H1 (cell line): Measurements from ENCODE around the gene BICRAL. TPM values are rescaled to one million over a fixed set of nuclear protein-coding genes. Genes with fewer than 3 reads are reported as not detected.

Source experiments
- CTCF ChIA-PET: fragments of 300-600 bp; sonication (Branson Sonifier 250); formaldehyde crosslinking; loops from one replicate; lab custom pipeline; 2021; ENCODE audit not compliant: partially characterized antibody; lab: Charles Lee
- POLR2A ChIA-PET: fragments of 300-600 bp; sonication (Branson Sonifier 250); formaldehyde crosslinking; loops from one replicate; lab custom pipeline; 2021; ENCODE audit warnings: inconsistent platforms; ENCODE audit not compliant: partially characterized antibody; lab: Charles Lee
- DNase-seq, 2 experiments: peaks; one replicate each; pipeline versions ENCODE4 v3.0.0 to v3.0.0-alpha.2; 2010 to 2022; ENCODE audit warnings: low spot score in 2 of 2, low read depth in 1 of 2, mixed read lengths in 1 of 2
- FAIRE-seq: peaks from 2 replicates; lab custom pipeline; 2011; peaks lifted over from hg19 to GRCh38; lab: Jason Lieb, UNC
- H2AFZ ChIP-seq: 2 replicates; pipeline ENCODE4 v1.8.1; 2012; ENCODE audit warnings: low read length, inconsistent platforms
- H2AK5ac ChIP-seq: 2 replicates; pipeline ENCODE4 v1.6.1; 2013; ENCODE audit warnings: low read depth, low read length
- H2BK120ac ChIP-seq: replicated peaks from 2 replicates; pipeline ENCODE3; 2013; ENCODE audit warnings: low read depth, low read length, inconsistent platforms
- H2BK12ac ChIP-seq: 2 replicates; pipeline ENCODE4 v1.6.1; 2013; ENCODE audit warnings: low read depth, low read length
- H2BK15ac ChIP-seq: 2 replicates; pipeline ENCODE4 v1.6.1; 2013; ENCODE audit warnings: low read length
- H2BK20ac ChIP-seq: 2 replicates; pipeline ENCODE4 v1.6.1; 2013; ENCODE audit warnings: low read length
- H2BK5ac ChIP-seq: 2 replicates; pipeline ENCODE4 v1.6.1; 2013; ENCODE audit warnings: low read depth, low read length
- H3K14ac ChIP-seq: 2 replicates; pipeline ENCODE4 v1.6.1; 2013; ENCODE audit warnings: inconsistent platforms; ENCODE audit not compliant: insufficient read length
- H3K18ac ChIP-seq: 2 replicates; pipeline ENCODE4 v1.6.1; 2013; ENCODE audit warnings: low read length; ENCODE audit errors: extremely low read depth
- H3K23ac ChIP-seq: 2 replicates; pipeline ENCODE4 v1.6.1; 2013; ENCODE audit warnings: inconsistent platforms; ENCODE audit not compliant: insufficient read length
- H3K23me2 ChIP-seq: 2 replicates; pipeline ENCODE4 v1.6.1; 2013; ENCODE audit warnings: low read depth, low read length
- H3K27ac ChIP-seq: 2 replicates; pipeline ENCODE4 v1.6.1; 2011; ENCODE audit warnings: low read depth, low read length, inconsistent platforms
- H3K27me3 ChIP-seq, 4 experiments: replicated peaks in 1 of 4; 1 replicate in 1 of 4; 2 replicates in 3 of 4; pipeline versions ENCODE4 v1.6.1 to v1.8.1; 2011 to 2013; ENCODE audit warnings: low read length in 3 of 4, mild to moderate bottlenecking in 3 of 4, inconsistent platforms in 2 of 4, mixed read lengths in 2 of 4, moderate library complexity in 1 of 4; ENCODE audit not compliant: control insufficient read depth in 3 of 4, insufficient read depth in 3 of 4; ENCODE audit errors: extremely low read depth in 1 of 4
- H3K36me3 ChIP-seq, 4 experiments: 2 replicates each; pipeline versions ENCODE4 v1.6.1 to v1.8.1; 2011 to 2013; ENCODE audit warnings: mild to moderate bottlenecking in 4 of 4, low read length in 3 of 4, moderate library complexity in 2 of 4, control low read depth in 1 of 4, inconsistent platforms in 1 of 4; ENCODE audit not compliant: insufficient read depth in 4 of 4, control insufficient read depth in 2 of 4
- H3K4ac ChIP-seq: replicated peaks from 2 replicates; pipeline ENCODE3; 2013; ENCODE audit warnings: low read length, low read depth, mixed read lengths, inconsistent platforms; ENCODE audit not compliant: insufficient read length
- H3K4me1 ChIP-seq, 4 experiments: replicated peaks in 1 of 4; 1 replicate in 1 of 4; 2 replicates in 3 of 4; pipeline versions ENCODE4 v1.6.1 to v1.8.1; 2011 to 2013; ENCODE audit warnings: low read length in 3 of 4, inconsistent platforms in 2 of 4, mixed read lengths in 1 of 4; ENCODE audit not compliant: insufficient read depth in 4 of 4, control insufficient read depth in 3 of 4
- H3K4me2 ChIP-seq, 2 experiments: 2 replicates each; pipeline versions ENCODE4 v1.6.1 to v1.8.1; 2011 to 2013; ENCODE audit warnings: low read depth in 2 of 2, low read length in 2 of 2, control low read depth in 1 of 2, inconsistent platforms in 1 of 2, mild to moderate bottlenecking in 1 of 2; ENCODE audit not compliant: insufficient read depth in 1 of 2
- H3K4me3 ChIP-seq, 4 experiments: fragments of 200-600, 300-600 bp in 1 of 4; sonication (generic), shearing (Covaris generic), sonication (Bioruptor Twin) in 1 of 4; 2 replicates each; pipeline versions ENCODE4 v1.5.1 to v1.8.1; 2011 to 2016; ENCODE audit warnings: low read length in 4 of 4, low read depth in 3 of 4, control low read depth in 2 of 4, inconsistent platforms in 2 of 4, mild to moderate bottlenecking in 2 of 4, mixed read lengths in 1 of 4, moderate library complexity in 1 of 4; ENCODE audit not compliant: insufficient read depth in 2 of 4; ENCODE audit errors: extremely low read depth in 1 of 4
- H3K56ac ChIP-seq: replicated peaks from 2 replicates; pipeline ENCODE3; 2013; ENCODE audit warnings: low read depth, mild to moderate bottlenecking, mixed read lengths, low read length, inconsistent platforms; ENCODE audit not compliant: insufficient read length
- H3K79me1 ChIP-seq: 2 replicates; pipeline ENCODE4 v1.6.1; 2013; ENCODE audit warnings: low read depth, low read length, control low read depth
- H3K79me2 ChIP-seq, 2 experiments: 2 replicates each; pipeline versions ENCODE4 v1.6.1 to v1.8.1; 2012 to 2013; ENCODE audit warnings: low read length in 2 of 2, mild to moderate bottlenecking in 2 of 2, inconsistent platforms in 1 of 2; ENCODE audit not compliant: insufficient read depth in 2 of 2, control insufficient read depth in 1 of 2
- H3K9ac ChIP-seq, 4 experiments: replicated peaks in 1 of 4; 1 replicate in 1 of 4; 2 replicates in 3 of 4; pipeline versions ENCODE4 v1.6.1 to v1.8.1; 2011 to 2013; ENCODE audit warnings: low read depth in 3 of 4, low read length in 3 of 4, control low read depth in 2 of 4, mild to moderate bottlenecking in 2 of 4, moderate library complexity in 2 of 4, inconsistent platforms in 1 of 4; ENCODE audit errors: extremely low read depth in 1 of 4
- H3K9me3 ChIP-seq, 2 experiments: 2 replicates each; pipeline versions ENCODE4 v1.6.1 to v1.8.1; 2012 to 2013; ENCODE audit warnings: mild to moderate bottlenecking in 2 of 2, moderate library complexity in 2 of 2, control low read depth in 1 of 2, inconsistent platforms in 1 of 2, low read depth in 1 of 2, low read length in 1 of 2, mixed read lengths in 1 of 2; ENCODE audit not compliant: insufficient read depth in 2 of 2
- H4K20me1 ChIP-seq, 2 experiments: replicated peaks in 1 of 2; 2 replicates each; pipeline versions ENCODE3 to v1.8.1; 2011 to 2013; ENCODE audit warnings: inconsistent platforms in 2 of 2, low read length in 2 of 2, mild to moderate bottlenecking in 1 of 2; ENCODE audit not compliant: insufficient read depth in 2 of 2, control insufficient read depth in 1 of 2
- H4K5ac ChIP-seq: 2 replicates; pipeline ENCODE4 v1.6.1; 2013; ENCODE audit warnings: low read length, low read depth, mixed read lengths, inconsistent platforms; ENCODE audit not compliant: insufficient read length
- H4K8ac ChIP-seq: 2 replicates; pipeline ENCODE4 v1.8.0; 2013; ENCODE audit warnings: mild to moderate bottlenecking, moderate library complexity, low read length, inconsistent platforms; ENCODE audit not compliant: insufficient read depth; ENCODE audit errors: extremely low read depth
- H4K91ac ChIP-seq: replicated peaks from 2 replicates; pipeline ENCODE3; 2013; ENCODE audit warnings: low read length, mixed read lengths, inconsistent platforms; ENCODE audit not compliant: insufficient read length
- CBX8 ChIP-seq: fragments of 300-800, 300-1000 bp; sonication (generic); IDR thresholded peaks from 2 replicates; pipeline ENCODE4 v1.7.1; 2016; ENCODE audit warnings: low read depth, low read length, borderline replicate concordance
- POLR2A ChIP-seq, 2 experiments: IDR thresholded peaks; 1 replicate in 1 of 2; 2 replicates in 1 of 2; pipeline ENCODE4 v1.6.1; 2011; ENCODE audit warnings: low read depth in 2 of 2, low read length in 2 of 2, mild to moderate bottlenecking in 2 of 2; ENCODE audit errors: control extremely low read depth in 1 of 2
- POLR2AphosphoS5 ChIP-seq: IDR thresholded peaks from 2 replicates; pipeline ENCODE4 v1.6.1; 2011; ENCODE audit warnings: low read depth, low read length
- WGBS, 2 experiments: shearing (Covaris generic) in 1 of 2; methylation state at CpG; one replicate each; pipeline versions ENCODE4 v1.1.6 to v1.1.7; 2013 to 2015; ENCODE audit warnings: low lambda C conversion rate in 2 of 2, mixed read lengths in 2 of 2, inconsistent platforms in 1 of 2, low coverage in 1 of 2, missing lambda C conversion rate in 1 of 2; ENCODE audit not compliant: insufficient replicate concordance in 2 of 2, insufficient coverage in 1 of 2, insufficient read length in 1 of 2; ENCODE audit errors: extremely low coverage in 1 of 2, missing lambda C conversion rate in 1 of 2; 5-methylcytosine and 5-hydroxymethylcytosine counted together
- polyA plus RNA-seq, 7 experiments: library from polyadenylated mRNA; depleted of rRNA in 3 of 7; stranded (reverse) in 5 of 7; unstranded in 2 of 7; fragments of >200 nt in 5 of 7; fragments of 200-250 nt in 2 of 7; gene quantifications; 1 replicate in 5 of 7; 2 replicates in 1 of 7; 4 replicates in 1 of 7; pipeline versions ENCODE4 v1.2.1 to v1.2.3, GENCODE V29; 2011 to 2013; ENCODE audit warnings: missing spikeins in 2 of 7, mixed read lengths in 2 of 7
- total RNA-seq: library from RNA; stranded (reverse); fragmentation: NEBNext Ultra II Directional; extraction: Animal tissue kit (Norgen Biotek cat#: 25700); gene quantifications from 2 replicates; pipeline ENCODE4 v1.2.1, GENCODE V29; 2021

Gene BICRAL
- total and polyA plus RNA-seq, 2 of the 8 experiments (the other 6 are each of a cell fraction or from before 2014, with no cell fraction given): 9.4 to 12.2 TPM

DNA sequence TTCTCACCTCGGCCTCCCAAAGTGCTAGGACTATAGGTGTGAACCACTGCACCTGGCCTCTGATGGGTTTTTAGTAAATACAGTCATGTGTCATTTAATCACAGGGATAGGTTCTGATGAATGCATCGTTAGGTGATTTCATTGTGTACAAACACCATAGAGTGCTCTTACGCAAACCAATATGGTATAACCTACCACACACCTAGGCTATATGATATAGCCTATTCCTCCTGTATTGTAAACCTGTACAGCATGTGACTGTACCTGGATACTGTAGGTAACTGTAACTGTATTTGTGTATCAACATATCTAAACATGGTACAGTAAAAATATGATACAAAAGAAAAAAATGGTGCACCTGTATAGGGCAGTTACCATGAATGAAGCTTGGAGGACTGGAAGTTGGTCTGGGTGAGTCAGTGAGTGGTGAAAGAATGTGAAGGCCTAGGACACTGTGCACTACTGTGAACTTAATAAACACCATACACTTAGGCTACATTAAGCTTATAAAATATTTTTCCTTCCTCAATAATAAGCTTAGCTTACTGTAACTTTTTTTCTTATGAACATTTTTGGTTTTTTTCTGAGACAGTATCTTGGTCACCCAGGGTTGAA, 10.0 kb downstream of the BICRAL start:
- no peak overlapping the region for H2BK120ac ChIP-seq
- no peak overlapping the region for H3K14ac ChIP-seq
- H2BK15ac ChIP-seq: no peak overlapping the region
- no peak overlapping the region for H3K9ac ChIP-seq
- no peaks in the 10 kb centered on the region for H3K23me2 ChIP-seq
- H2AK5ac ChIP-seq: no peak overlapping the region
- H2BK20ac ChIP-seq: no peak overlapping the region
- peaks cover 0 to 5% of the 10 kb centered on the region in 2 experiments for H4K20me1 ChIP-seq
- H3K4me1 ChIP-seq: peaks cover 0 to 15% (median 8%) of the 10 kb centered on the region in 4 experiments; a peak in 4 of 7 replicates
- CTCF ChIA-PET: no interaction called here
- no peak overlapping the region for H4K5ac ChIP-seq
- no peak overlapping the region for H4K8ac ChIP-seq
- TF ChIP-seq POLR2A (IDR thresholded peaks at IDR 0.05; ENCODE audit: control extremely low read depth in 1 of 2, low read depth in 2 of 2, low read length in 2 of 2) (peak in 1 of 2 experiments; percentile 63; a peak in 2 of 3 replicates), CBX8 (no peak), POLR2AphosphoS5 (0 out of 2 replicates have a peak, but pooled peaks have one; percentile 45)
- no peak overlapping the region for H3K18ac ChIP-seq
- no peak overlapping the region for H2BK12ac ChIP-seq
- peaks cover 0 to 3% (median 0%) of the 10 kb centered on the region in 4 experiments; a peak in 1 of 8 replicates for H3K36me3 ChIP-seq
- 99% methylated on average over 3 of the region's 3 CpGs; no CpG with 5 or more reads in 1 of the 2 experiments for WGBS, 2 experiments
- H3K9me3 ChIP-seq: no peaks in the 10 kb centered on the region
- no peak overlapping the region for H3K4ac ChIP-seq
- H3K79me2 ChIP-seq: peaks cover 4 to 30% of the 10 kb centered on the region in 2 experiments
- H3K27ac ChIP-seq: no peak overlapping the region
- H3K4me2 ChIP-seq: no peak overlapping the region
- POLR2A ChIA-PET: interaction anchor here (0.8 to 1.7 kb wide), 2 partner anchors 9 to 10 kb away, joined by 3 to 10 read pairs; partner anchors contain the start of gene BICRAL
- H3K23ac ChIP-seq: no peak overlapping the region
- DNase-seq (no peak), FAIRE-seq (no peak)
- no peak overlapping the region for H3K4me3 ChIP-seq
- H3K27me3 ChIP-seq: no peaks in the 10 kb centered on the region
- no peak overlapping the region for H4K91ac ChIP-seq
- no peaks in the 10 kb centered on the region for H3K79me1 ChIP-seq
- no peak overlapping the region for H3K56ac ChIP-seq
- no peak overlapping the region for H2BK5ac ChIP-seq
- no peak overlapping the region for H2AFZ ChIP-seq
